ENCODE data around the gene RMND5A. TPM values are rescaled to one million over a fixed set of nuclear protein-coding genes. Genes with fewer than 3 reads are reported as not detected.

Gene RMND5A
- total and polyA plus RNA-seq, 4 donors, result 29.4 to 77.9 (median 44.0) TPM

GRCh38 chr2:86821306-86821705, 101.2 kb downstream of the RMND5A start:
- no peak for DNase-seq (ENCODE audit: low read depth in 4 of 6, low spot score in 6 of 6)
- H3K4me3 ChIP-seq (ENCODE audit: low read depth, low read length), result no peak overlapping the region
- H3K9me3 ChIP-seq (ENCODE audit: control insufficient read depth, insufficient read depth, low read length), result peaks cover 2% of the 10 kb centered on the region
- WGBS (ENCODE audit: insufficient coverage), result 79% methylated on average over 13 of the region's 13 CpGs
- H3K36me3 ChIP-seq (ENCODE audit: control insufficient read depth, insufficient read depth, low read length), result no peaks in the 10 kb centered on the region
- no peaks in the 10 kb centered on the region for H3K4me1 ChIP-seq (ENCODE audit: control insufficient read depth, insufficient read depth, low read length)
- no peak overlapping the region for H3K27ac ChIP-seq (ENCODE audit: low read depth, low read length)
- H3K27me3 ChIP-seq (ENCODE audit: control insufficient read depth, insufficient read depth, low read length), result no peaks in the 10 kb centered on the region

DNA sequence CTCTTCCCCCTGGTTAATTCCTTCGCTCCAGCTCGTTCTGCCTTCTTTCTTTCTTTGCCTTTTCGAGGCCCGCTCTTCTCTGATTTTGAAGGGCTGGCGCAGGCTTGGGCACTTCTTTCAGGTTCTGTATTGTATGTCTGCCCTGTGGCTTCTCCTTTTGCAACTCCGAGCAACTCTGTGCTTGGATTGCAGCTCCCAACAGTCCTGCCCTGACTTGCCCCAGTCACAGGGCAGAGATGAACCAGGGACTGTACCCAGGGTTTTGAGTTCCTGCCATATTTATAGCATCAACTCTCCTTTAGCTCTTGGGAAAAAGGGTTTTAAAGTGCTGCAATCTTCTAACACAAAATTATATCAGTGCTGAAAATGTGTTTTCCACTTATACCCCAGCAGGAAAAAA, 101.8 kb downstream of the RMND5A start:
- WGBS (ENCODE audit: insufficient coverage), result 92% methylated on average over 6 of the region's 6 CpGs
- DNase-seq (ENCODE audit: low read depth in 4 of 6, low spot score in 6 of 6), result no peak
- H3K9me3 ChIP-seq (ENCODE audit: control insufficient read depth, insufficient read depth, low read length), result peaks cover 2% of the 10 kb centered on the region
- H3K4me1 ChIP-seq (ENCODE audit: control insufficient read depth, insufficient read depth, low read length), result no peaks in the 10 kb centered on the region
- H3K27ac ChIP-seq (ENCODE audit: low read depth, low read length), result no peak overlapping the region
- H3K36me3 ChIP-seq (ENCODE audit: control insufficient read depth, insufficient read depth, low read length), result no peaks in the 10 kb centered on the region
- no peaks in the 10 kb centered on the region for H3K27me3 ChIP-seq (ENCODE audit: control insufficient read depth, insufficient read depth, low read length)
- no peak overlapping the region for H3K4me3 ChIP-seq (ENCODE audit: low read depth, low read length)

GRCh38 chr2:86822668-86823345, 102.7 kb downstream of the RMND5A start:
- Histone ChIP-seq H3K36me3 (ENCODE audit: control insufficient read depth, insufficient read depth, low read length) (no peaks in the 10 kb centered on the region), H3K4me1 (ENCODE audit: control insufficient read depth, insufficient read depth, low read length) (no peaks in the 10 kb centered on the region), H3K27ac (ENCODE audit: low read depth, low read length) (no peak overlapping the region), H3K9me3 (ENCODE audit: control insufficient read depth, insufficient read depth, low read length) (peaks cover 2% of the 10 kb centered on the region), H3K27me3 (ENCODE audit: control insufficient read depth, insufficient read depth, low read length) (no peaks in the 10 kb centered on the region), H3K4me3 (ENCODE audit: low read depth, low read length) (no peak overlapping the region)
- WGBS (ENCODE audit: insufficient coverage), result 100% methylated on average over 1 of the region's 3 CpGs
- DNase-seq (ENCODE audit: low read depth in 4 of 6, low spot score in 6 of 6), result no peak

DNA sequence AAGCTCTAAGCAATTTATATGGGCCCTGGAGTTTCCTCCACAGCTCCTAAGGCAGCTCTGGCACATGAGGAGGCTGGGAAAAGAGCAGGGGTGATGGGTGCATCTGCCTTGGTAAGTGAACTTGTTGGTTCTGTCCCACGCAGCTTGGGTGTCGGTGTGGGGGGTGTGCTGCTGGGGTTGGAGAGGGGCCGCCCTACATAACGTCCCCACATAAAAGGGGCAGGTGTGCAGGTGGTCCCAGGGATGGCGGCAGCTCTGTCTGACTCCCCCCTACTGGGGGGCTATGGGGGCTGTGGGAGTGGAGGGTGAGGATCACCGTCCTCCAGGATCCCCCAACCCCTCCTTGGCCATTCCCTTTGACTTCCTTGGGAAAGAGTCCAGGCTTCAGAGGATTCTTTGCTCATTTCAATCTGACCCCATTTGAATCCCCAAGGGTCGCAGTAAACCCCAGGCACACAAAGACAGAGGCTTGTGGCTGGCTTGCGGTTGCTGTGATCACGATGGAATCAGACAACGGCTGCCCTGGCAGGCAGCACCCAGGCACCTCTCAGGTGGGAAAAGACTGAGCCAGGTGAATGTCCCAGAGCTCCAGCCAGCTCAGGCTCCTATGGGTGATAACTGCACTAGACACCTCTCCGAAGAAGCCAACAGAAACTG, 105.1 kb downstream of the RMND5A start:
- Histone ChIP-seq H3K27me3 (ENCODE audit: control insufficient read depth, insufficient read depth, low read length) (no peaks in the 10 kb centered on the region), H3K36me3 (ENCODE audit: control insufficient read depth, insufficient read depth, low read length) (no peaks in the 10 kb centered on the region), H3K4me3 (ENCODE audit: low read depth, low read length) (no peak overlapping the region), H3K27ac (ENCODE audit: low read depth, low read length) (no peak overlapping the region), H3K4me1 (ENCODE audit: control insufficient read depth, insufficient read depth, low read length) (no peaks in the 10 kb centered on the region), H3K9me3 (ENCODE audit: control insufficient read depth, insufficient read depth, low read length) (peaks cover 2% of the 10 kb centered on the region)
- no peak for DNase-seq (ENCODE audit: low read depth in 4 of 6, low spot score in 6 of 6)
- WGBS (ENCODE audit: insufficient coverage), result 88% methylated on average over 8 of the region's 11 CpGs

DNA sequence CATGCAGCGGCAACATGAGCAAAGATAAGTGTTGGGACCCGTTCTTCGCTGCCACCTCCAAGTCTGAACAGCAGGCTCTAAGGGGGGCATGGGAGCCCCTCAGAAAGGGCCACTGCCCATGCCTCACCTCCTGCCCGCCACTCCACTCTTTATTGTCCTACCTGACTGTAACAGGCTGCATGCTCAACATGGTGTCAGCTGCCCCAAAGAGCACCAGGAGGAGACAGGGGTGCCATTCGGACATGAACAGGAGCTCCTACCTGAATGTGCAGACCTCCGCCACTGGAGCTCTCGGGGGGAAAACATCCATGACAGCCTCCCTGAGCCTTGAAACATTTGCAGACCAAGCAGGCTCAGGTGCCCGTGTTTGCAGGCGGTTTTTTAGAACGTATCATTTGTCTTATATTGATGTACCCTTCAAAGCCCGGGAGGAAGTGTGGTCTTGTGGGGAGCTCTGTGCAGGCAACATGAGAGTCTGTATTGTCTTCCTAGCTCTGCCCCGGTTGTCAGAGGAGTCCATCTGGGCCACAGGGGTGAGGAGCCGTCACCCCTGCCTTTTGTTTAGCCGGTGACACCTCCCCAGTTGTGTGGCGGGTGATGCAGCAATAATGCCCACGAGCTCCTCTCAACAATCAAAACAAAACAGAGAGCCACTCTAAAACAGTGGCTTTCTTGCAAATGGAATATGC, 105.7 kb downstream of the RMND5A start:
- no peak for DNase-seq (ENCODE audit: low read depth in 4 of 6, low spot score in 6 of 6)
- no peaks in the 10 kb centered on the region for H3K4me1 ChIP-seq (ENCODE audit: control insufficient read depth, insufficient read depth, low read length)
- H3K4me3 ChIP-seq (ENCODE audit: low read depth, low read length), result no peak overlapping the region
- no peaks in the 10 kb centered on the region for H3K27me3 ChIP-seq (ENCODE audit: control insufficient read depth, insufficient read depth, low read length)
- H3K9me3 ChIP-seq (ENCODE audit: control insufficient read depth, insufficient read depth, low read length), result peaks cover 2% of the 10 kb centered on the region
- H3K36me3 ChIP-seq (ENCODE audit: control insufficient read depth, insufficient read depth, low read length), result no peaks in the 10 kb centered on the region
- H3K27ac ChIP-seq (ENCODE audit: low read depth, low read length), result no peak overlapping the region
- 82% methylated on average over 7 of the region's 16 CpGs for WGBS (ENCODE audit: insufficient coverage)

- DNase-seq (ENCODE audit: low read depth in 4 of 6, low spot score in 6 of 6), result no peak
- H3K4me3 ChIP-seq (ENCODE audit: low read depth, low read length), result no peak overlapping the region
- no peaks in the 10 kb centered on the region for H3K36me3 ChIP-seq (ENCODE audit: control insufficient read depth, insufficient read depth, low read length)
- no peak overlapping the region for H3K27ac ChIP-seq (ENCODE audit: low read depth, low read length)
- no peaks in the 10 kb centered on the region for H3K4me1 ChIP-seq (ENCODE audit: control insufficient read depth, insufficient read depth, low read length)
- no peaks in the 10 kb centered on the region for H3K27me3 ChIP-seq (ENCODE audit: control insufficient read depth, insufficient read depth, low read length)
- peaks cover 2% of the 10 kb centered on the region for H3K9me3 ChIP-seq (ENCODE audit: control insufficient read depth, insufficient read depth, low read length)
- WGBS (ENCODE audit: insufficient coverage), result 100% methylated on average over 4 of the region's 4 CpGs
These were observed 106.9 kb downstream of the RMND5A start for GRCh38 chr2:86826951-86827350.

Other genes with a start within 250 kb of the RMND5A start
- gene CHMP3, start 156.8 kb upstream of the RMND5A start, total RNA-seq, result 100 to 1,000 TPM in 1 of 2 donors, 10 to 100 TPM in 1; 59.0 to 137 TPM
- 10 to 100 TPM; 83.5 to 92.0 TPM for gene CHMP3, start 156.8 kb upstream of the RMND5A start, polyA plus RNA-seq (ENCODE audit: insufficient read length in 2 of 2)
- gene RNF103, start 96.4 kb upstream of the RMND5A start, total RNA-seq, result 10 to 100 TPM; 29.4 to 48.1 TPM
- 10 to 100 TPM; 34.2 to 37.7 TPM for gene RNF103, start 96.4 kb upstream of the RMND5A start, polyA plus RNA-seq (ENCODE audit: insufficient read length in 2 of 2)
- gene CD8A, start 70.6 kb downstream of the RMND5A start, total RNA-seq, result 1 to 10 TPM in 1 of 2 donors, under 1 TPM in 1; 0.88 to 1.4 TPM
- 1 to 10 TPM; 3.9 to 4.2 TPM for gene CD8A, start 70.6 kb downstream of the RMND5A start, polyA plus RNA-seq (ENCODE audit: insufficient read length in 2 of 2)
- gene CD8B, start 141.6 kb downstream of the RMND5A start, total RNA-seq, result 1 to 10 TPM; 1.5 to 2.4 TPM
- 1 to 10 TPM; 2.7 to 3.5 TPM for gene CD8B, start 141.6 kb downstream of the RMND5A start, polyA plus RNA-seq (ENCODE audit: insufficient read length in 2 of 2)
- 1 to 10 TPM; 3.7 to 6.1 TPM for gene RGPD1, start 221.8 kb downstream of the RMND5A start, total RNA-seq
- gene RGPD1, start 221.8 kb downstream of the RMND5A start, polyA plus RNA-seq (ENCODE audit: insufficient read length in 2 of 2), result 1 to 10 TPM; 1.5 to 2.6 TPM